Stimulated activated CD4-positive, alpha-beta T cell treated with anti-CD3 and anti-CD28 coated beads, TNF-alpha, amount 100 ng/mL, for 1 hour (primary cell): ENCODE results near the gene FARS2.

ENCODE experiments used
- DNase-seq, 3 donors: peaks; one replicate each; pipeline ENCODE4 v3.0.0-alpha.2; 2020; ENCODE audit warnings: low read depth in 3 of 3, low spot score in 1 of 3

FARS2 gene

DNA sequence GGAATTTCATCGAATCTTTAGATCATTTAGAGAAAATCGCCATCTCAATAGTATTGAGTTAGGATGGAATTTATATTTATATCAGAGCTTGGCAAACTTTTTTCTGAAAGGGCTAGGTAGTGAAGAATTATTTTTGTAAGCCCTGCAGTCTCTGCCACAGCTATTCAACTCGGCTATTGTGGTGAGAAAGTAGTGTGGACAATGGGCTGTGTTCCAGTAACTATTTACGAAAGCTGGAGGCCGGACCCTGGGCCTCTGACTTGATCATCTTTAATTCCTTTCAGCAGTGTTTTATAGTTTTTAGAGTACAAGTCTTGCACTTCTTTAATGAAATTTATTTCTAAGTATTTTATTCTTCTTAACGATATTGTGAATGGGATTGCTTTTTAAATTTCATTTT is 201.5 kb downstream of the FARS2 start:
- DNase-seq = no peak

DNA sequence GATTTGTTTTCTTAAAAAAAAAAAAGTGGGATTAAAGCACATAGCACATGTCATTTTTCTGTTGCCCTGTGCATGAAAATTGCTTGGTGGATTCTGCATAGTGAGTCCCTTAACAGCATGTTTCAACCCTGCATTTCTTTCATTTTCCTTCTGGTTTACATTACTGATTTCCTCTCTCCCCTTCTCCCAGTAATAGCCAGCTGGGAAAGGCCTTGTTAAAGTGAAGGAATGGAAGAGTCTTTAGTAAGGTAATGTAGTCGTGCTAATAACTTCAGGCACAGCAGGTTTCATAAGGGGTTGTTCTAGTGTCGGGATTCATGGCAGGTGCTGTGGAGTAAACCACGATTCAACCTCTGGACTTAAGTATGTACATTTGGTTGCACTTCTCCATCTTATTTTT is 202.4 kb downstream of the FARS2 start:
- no peak for DNase-seq

GRCh38 chr6:5464099-5464885 is 203.0 kb downstream of the FARS2 start:
- DNase-seq = no peak

GRCh38 chr6:5466281-5467136 is 205.2 kb downstream of the FARS2 start:
- DNase-seq = no peak

DNA sequence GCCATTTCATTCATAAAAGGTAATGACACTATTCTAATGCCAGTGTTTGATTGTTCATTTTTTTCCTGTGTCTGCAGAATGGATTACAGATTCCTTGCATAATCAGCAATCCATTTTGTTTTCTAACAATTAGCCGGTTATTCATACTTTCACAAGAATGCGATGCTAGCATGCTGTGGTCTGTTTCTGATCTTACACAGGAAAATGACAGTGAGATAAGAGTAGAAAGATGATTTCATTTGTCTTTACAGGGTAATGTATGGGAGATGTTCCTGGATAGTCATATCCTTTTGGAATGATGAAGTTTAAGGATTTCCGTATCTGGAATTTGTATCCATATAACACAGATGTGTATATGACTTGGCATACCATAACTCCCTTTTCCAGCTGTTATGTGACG is 207.3 kb downstream of the FARS2 start:
- DNase-seq = no peak

DNA sequence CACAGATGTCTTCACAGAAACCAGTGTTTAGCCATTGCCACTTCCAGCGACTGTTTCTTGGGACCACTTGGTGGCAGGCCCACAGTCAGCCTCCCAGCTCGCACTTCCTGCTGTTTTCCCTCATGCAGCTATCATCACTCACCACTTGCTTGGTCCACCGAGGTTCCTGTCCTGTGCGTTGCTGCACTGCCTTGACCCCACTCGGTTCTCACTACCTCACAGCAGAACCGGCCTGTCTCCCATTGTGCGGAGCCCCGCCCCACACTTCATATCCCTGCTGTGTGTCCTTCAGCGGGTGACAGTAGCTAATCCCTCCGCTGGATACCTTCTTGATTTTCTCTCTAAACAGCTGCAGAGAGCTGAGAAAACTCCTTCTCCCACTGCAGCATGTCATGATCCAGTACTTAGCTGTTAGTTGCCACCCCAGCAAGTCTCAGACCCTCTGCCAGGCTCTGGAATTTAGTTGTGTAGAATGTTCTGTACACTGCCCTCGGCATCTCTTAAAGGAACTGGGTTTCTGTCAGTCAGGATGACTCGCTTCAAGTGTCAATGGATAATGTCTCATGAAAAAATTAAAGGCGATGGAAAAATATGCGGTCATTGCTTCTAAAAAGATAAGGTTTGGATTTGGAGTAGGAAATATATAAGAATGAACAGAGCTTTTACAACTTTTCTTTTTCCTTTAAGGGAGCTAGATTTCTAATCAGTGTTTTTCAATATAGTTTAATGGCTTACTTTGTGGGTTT is 208.0 kb downstream of the FARS2 start:
- no peak for DNase-seq

- peak in 2 of 3 donors; percentile 10 to 42 for DNase-seq
Measured at GRCh38 chr6:5471044-5471443, 209.7 kb downstream of the FARS2 start.

GRCh38 chr6:5471637-5472398 is 210.5 kb downstream of the FARS2 start:
- DNase-seq = no peak

DNA sequence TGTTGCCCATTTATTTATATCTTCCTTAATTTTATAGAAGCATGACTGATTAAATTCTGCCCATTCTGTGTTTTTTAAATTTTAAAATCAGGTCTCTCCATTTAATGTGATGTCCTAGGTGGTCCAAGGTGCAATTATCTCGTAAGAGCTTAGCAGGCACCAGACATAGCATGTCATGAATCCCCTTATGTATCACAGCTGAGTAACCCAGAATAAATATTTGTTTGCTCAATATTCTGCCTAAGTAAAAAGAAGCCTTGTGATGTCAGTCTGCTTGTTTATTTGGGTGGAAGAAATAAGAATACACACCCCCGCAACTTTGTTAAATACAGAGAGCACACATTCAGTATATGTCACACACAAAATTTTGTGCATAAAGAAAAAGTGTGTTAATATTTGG is 211.3 kb downstream of the FARS2 start:
- DNase-seq = no peak

- no peak for DNase-seq
Measured at GRCh38 chr6:5475779-5476178, 214.5 kb downstream of the FARS2 start.

- DNase-seq = no peak
Measured at GRCh38 chr6:5478380-5478779, 217.1 kb downstream of the FARS2 start.

DNA sequence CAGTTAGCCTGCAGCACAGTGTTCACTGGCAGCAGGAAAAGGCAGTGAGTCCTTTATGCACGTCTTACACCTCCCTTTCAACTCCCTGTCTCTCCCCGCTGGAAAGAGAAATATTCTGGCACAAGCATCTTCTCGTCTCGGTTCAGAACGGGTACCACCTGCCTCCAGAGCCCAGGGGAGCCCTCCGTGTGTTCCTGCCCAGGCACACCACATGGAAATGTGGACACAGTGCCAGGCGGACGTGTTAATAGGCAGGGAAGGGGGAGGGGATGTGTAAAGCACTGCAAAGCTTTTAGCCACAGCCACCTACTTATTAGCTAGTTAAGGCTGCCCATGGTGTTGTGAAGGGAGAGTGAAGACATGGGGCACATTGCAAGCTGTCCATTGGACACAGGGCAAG is 219.7 kb downstream of the FARS2 start:
- DNase-seq = no peak

DNA sequence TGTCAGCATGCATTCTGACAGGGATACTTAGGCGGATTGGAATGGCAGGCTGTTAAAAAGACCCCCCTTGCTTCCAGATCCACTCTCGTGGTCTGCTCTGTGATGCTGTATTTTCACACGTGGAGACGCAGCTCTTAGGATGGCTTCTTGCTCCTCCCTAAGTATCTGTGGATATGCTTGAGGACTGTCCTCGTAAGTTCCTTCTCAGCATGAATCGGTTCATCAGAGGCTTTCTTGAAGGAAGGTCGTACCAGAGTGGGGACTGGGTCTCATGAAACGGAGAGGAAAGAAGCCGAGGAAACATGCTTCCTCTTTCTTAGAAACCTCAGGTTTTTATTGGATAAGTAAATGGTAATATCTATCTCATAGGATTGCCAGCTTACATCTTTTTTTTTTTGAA is 220.4 kb downstream of the FARS2 start:
- DNase-seq = no peak

- DNase-seq = no peak
Measured at GRCh38 chr6:5482619-5483018, 221.3 kb downstream of the FARS2 start.

- no peak for DNase-seq
Measured at GRCh38 chr6:5484692-5485091, 223.4 kb downstream of the FARS2 start.

DNA sequence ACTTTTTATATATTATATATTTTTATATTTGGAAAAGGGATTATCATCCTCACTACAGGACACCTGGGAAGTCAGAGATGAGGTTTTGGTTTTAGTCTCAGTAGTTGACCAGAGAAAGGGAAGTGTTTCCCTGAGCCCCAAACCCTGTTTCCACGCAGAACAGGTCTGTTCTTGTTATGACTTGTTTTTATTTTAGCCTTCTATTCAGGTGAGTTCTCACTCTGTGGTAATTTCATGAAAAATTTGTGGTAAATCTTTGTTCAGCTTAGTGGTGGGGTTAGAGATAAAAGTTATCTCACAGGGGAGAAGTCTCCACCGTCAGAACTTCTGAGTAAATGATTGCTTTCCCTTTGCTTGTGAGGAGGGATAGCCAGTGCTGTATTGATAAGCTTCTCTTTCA is 224.9 kb downstream of the FARS2 start:
- DNase-seq = no peak

- no peak for DNase-seq
Measured at GRCh38 chr6:5490501-5491069, 229.3 kb downstream of the FARS2 start.

DNA sequence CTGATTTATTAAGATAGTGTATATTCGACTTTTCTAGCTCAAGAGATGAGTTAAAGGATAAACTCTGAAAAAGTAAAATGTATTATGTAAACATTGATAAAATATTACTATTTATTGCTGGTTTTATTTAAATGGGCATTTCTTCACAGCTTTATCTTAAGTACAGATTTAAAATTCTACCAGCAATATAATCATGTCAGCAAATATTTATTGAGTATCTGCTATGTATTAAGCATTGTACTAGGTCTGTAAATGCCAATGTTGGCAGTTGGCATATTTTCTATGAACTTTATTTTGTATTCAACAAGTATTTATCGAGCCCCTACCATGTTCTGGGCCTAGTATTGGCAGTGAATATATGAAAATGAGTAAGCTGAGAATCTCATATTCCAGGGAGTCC is 231.0 kb downstream of the FARS2 start:
- DNase-seq = no peak

- no peak for DNase-seq
Measured at GRCh38 chr6:5493806-5494205, 232.5 kb downstream of the FARS2 start.

- DNase-seq = no peak
Measured at GRCh38 chr6:5497896-5498578, 236.7 kb downstream of the FARS2 start.
